SU-DHL-6 (cell line): Measurements from ENCODE around the gene L3MBTL4.

Experiments used
- CTCF ChIP-seq: fragments of 200-600 bp; sonication (generic); IDR thresholded peaks from one replicate; pipeline ENCODE4 v1.5.1; 2017; ENCODE audit warnings: antibody characterized with exemption, mild to moderate bottlenecking, low read length, moderate library complexity; ENCODE audit not compliant: insufficient read depth, poor library complexity, severe bottlenecking
- EZH2phosphoT487 ChIP-seq: fragments of 200-600 bp; sonication (generic), shearing (Covaris generic); conservative IDR thresholded peaks from 2 replicates; pipeline ENCODE4 v1.6.1; 2018; ENCODE audit warnings: mild to moderate bottlenecking, antibody characterized with exemption, low read length, moderate library complexity, mixed read lengths

DNA sequence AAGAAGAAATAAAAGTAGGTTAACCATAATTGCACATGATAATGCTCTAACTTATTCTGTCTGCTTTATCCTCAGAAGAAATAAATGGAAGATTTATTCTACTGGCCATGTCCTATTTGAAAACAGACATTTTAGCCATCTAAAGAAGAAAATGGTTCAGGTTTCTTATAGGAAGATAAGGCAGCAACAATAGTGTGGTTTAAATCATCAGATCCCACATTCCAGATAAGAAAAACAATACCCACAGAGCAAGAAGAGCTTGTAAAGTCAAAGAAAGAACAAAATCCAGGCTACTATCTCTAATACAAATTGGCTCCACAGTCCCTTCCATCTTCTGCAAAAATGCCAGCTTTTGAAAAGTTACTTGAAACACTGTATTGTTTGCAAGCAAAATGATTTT lies 49.3 kb downstream of the L3MBTL4 start:
- TF ChIP-seq EZH2phosphoT487 (no peak), CTCF (no peak)
